IMR-90 (cell line): ENCODE results near the gene RAP1GAP.

ENCODE experiments used
- BHLHE40 ChIP-seq: fragments of 150-350 bp; IDR thresholded peaks from 2 replicates; pipeline ENCODE4 v1.6.1; 2016; ENCODE audit warnings: mild to moderate bottlenecking, low read depth, low read length
- CEBPB ChIP-seq: IDR thresholded peaks from 2 replicates; pipeline ENCODE4 v1.6.1; 2012; ENCODE audit warnings: low read depth, low read length, improper control_type of control experiment
- FOS ChIP-seq: fragments of 150-350 bp; IDR thresholded peaks from 2 replicates; pipeline ENCODE4 v1.6.1; 2016; ENCODE audit warnings: low read depth, low read length
- MAFK ChIP-seq: IDR thresholded peaks from 2 replicates; pipeline ENCODE4 v1.6.1; 2012; ENCODE audit warnings: low read depth, low read length, improper control_type of control experiment
- POLR2A ChIP-seq: IDR thresholded peaks from 2 replicates; pipeline ENCODE4 v1.6.1; 2012; ENCODE audit warnings: mild to moderate bottlenecking, low read depth, low read length
- RAD21 ChIP-seq: IDR thresholded peaks from 2 replicates; pipeline ENCODE4 v1.6.1; 2012; ENCODE audit warnings: low read length, improper control_type of control experiment
- RCOR1 ChIP-seq: IDR thresholded peaks from 2 replicates; pipeline ENCODE4 v1.6.1; 2012; ENCODE audit warnings: mild to moderate bottlenecking, low read length, improper control_type of control experiment; ENCODE audit not compliant: insufficient replicate concordance
- RFX5 ChIP-seq: IDR thresholded peaks from 2 replicates; pipeline ENCODE4 v1.8.0; 2012; ENCODE audit warnings: low read depth, mild to moderate bottlenecking, low read length, moderate library complexity
- SMC3 ChIP-seq: fragments of 150-350 bp; IDR thresholded peaks from 2 replicates; pipeline ENCODE4 v1.6.1; 2016; ENCODE audit warnings: low read depth, mild to moderate bottlenecking, antibody characterized with exemption, low read length, moderate library complexity
- TF ChIP-seq, protein P1 (sequence below): fragments of 150-350 bp; IDR thresholded peaks from 2 replicates; pipeline ENCODE4 v1.6.1; 2017; ENCODE audit warnings: mild to moderate bottlenecking, antibody characterized with exemption, low read length, low read depth
- TF ChIP-seq, protein P2 (sequence below): conservative IDR thresholded peaks from 2 replicates; pipeline ENCODE4 v1.5.1; 2012; ENCODE audit warnings: mild to moderate bottlenecking, low read depth, low read length, improper control_type of control experiment

DNA sequence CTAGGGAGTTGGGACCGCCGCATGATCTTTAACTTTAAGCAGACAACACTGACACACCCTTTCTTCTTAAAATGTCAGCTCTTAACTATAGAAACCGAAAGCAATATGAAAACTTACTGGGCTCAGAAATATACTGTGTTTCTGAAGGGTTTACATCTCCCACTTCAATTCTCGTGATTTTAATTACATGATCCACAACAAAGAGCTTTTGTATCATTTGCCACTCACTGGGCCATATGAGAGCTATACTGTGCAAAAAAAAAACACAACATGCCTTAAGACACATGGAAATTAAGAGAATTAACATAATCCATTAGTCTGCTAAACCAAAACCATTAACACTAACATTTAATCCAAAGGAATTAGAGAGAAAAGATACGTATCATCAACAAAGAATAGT is 35.0 kb upstream of the RAP1GAP start:
- no peak for TF ChIP-seq CEBPB
- TF ChIP-seq, protein P1, sequence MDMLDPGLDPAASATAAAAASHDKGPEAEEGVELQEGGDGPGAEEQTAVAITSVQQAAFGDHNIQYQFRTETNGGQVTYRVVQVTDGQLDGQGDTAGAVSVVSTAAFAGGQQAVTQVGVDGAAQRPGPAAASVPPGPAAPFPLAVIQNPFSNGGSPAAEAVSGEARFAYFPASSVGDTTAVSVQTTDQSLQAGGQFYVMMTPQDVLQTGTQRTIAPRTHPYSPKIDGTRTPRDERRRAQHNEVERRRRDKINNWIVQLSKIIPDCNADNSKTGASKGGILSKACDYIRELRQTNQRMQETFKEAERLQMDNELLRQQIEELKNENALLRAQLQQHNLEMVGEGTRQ: no peak
- TF ChIP-seq POLR2A: no peak
- TF ChIP-seq MAFK: no peak
- TF ChIP-seq, protein P2, sequence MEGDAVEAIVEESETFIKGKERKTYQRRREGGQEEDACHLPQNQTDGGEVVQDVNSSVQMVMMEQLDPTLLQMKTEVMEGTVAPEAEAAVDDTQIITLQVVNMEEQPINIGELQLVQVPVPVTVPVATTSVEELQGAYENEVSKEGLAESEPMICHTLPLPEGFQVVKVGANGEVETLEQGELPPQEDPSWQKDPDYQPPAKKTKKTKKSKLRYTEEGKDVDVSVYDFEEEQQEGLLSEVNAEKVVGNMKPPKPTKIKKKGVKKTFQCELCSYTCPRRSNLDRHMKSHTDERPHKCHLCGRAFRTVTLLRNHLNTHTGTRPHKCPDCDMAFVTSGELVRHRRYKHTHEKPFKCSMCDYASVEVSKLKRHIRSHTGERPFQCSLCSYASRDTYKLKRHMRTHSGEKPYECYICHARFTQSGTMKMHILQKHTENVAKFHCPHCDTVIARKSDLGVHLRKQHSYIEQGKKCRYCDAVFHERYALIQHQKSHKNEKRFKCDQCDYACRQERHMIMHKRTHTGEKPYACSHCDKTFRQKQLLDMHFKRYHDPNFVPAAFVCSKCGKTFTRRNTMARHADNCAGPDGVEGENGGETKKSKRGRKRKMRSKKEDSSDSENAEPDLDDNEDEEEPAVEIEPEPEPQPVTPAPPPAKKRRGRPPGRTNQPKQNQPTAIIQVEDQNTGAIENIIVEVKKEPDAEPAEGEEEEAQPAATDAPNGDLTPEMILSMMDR: no peak
- TF ChIP-seq RAD21: no peak
- TF ChIP-seq FOS: no peak
- no peak for TF ChIP-seq RFX5
- TF ChIP-seq RCOR1: no peak
- no peak for TF ChIP-seq BHLHE40
- TF ChIP-seq SMC3: no peak
